ENCODE results near the gene PPP1R37. TPM values are rescaled to one million over a fixed set of nuclear protein-coding genes. Genes with fewer than 3 reads are reported as not detected.

Gene PPP1R37
- total and polyA plus RNA-seq, 2 of the 8 experiments (the other 6 are each of a cell fraction or from before 2014, with no cell fraction given), result 14.6 to 25.7 TPM

- H3K9me3 ChIP-seq (ENCODE audit: insufficient read depth in 2 of 2, low read depth in 1 of 2, low read length in 1 of 2), result no peaks in the 10 kb centered on the region
- H3K9ac ChIP-seq (replicated peaks in 1 of 4; ENCODE audit: extremely low read depth in 1 of 4, low read depth in 3 of 4, low read length in 3 of 4), result no peak overlapping the region
- H2BK120ac ChIP-seq (replicated peaks; ENCODE audit: low read depth, low read length), result no peak overlapping the region
- no peak overlapping the region for H4K8ac ChIP-seq (ENCODE audit: extremely low read depth, insufficient read depth, low read length)
- peak overlapping the region; percentile 32; the same call in 1 of the 2 replicates for H2BK5ac ChIP-seq (ENCODE audit: low read depth, low read length)
- peaks cover 4 to 20% (median 12%) of the 10 kb centered on the region in 4 experiments for H3K4me1 ChIP-seq (replicated peaks in 1 of 4; ENCODE audit: control insufficient read depth in 3 of 4, insufficient read depth in 4 of 4, low read length in 3 of 4)
- no peak overlapping the region for H4K5ac ChIP-seq (ENCODE audit: insufficient read length, low read depth, low read length)
- H4K20me1 ChIP-seq (replicated peaks in 1 of 2; ENCODE audit: control insufficient read depth in 1 of 2, insufficient read depth in 2 of 2, low read length in 2 of 2), result peaks cover 2 to 3% of the 10 kb centered on the region in 2 experiments
- H3K79me1 ChIP-seq (ENCODE audit: low read depth, low read length), result peaks cover 12% of the 10 kb centered on the region
- 0 out of 2 replicates have a peak overlapping the region, but pooled peaks have one; percentile 65 for H2AK5ac ChIP-seq (ENCODE audit: low read depth, low read length)
- H4K91ac ChIP-seq (replicated peaks; ENCODE audit: insufficient read length, low read length), result no peak overlapping the region
- no peak for DNase-seq (ENCODE audit: low read depth in 1 of 2, low spot score in 2 of 2)
- CTCF ChIA-PET (ENCODE audit: partially characterized antibody), result no interaction called here
- H2AFZ ChIP-seq (ENCODE audit: low read length), result no peak overlapping the region
- H3K4ac ChIP-seq (replicated peaks; ENCODE audit: insufficient read length, low read depth, low read length), result no peak overlapping the region
- no peak overlapping the region for H3K4me3 ChIP-seq (ENCODE audit: extremely low read depth in 1 of 4, insufficient read depth in 2 of 4, low read depth in 3 of 4, low read length in 4 of 4)
- WGBS, 2 experiments (ENCODE audit: extremely low coverage in 1 of 2, insufficient coverage in 1 of 2, insufficient read length in 1 of 2, insufficient replicate concordance in 2 of 2, low coverage in 1 of 2, low lambda C conversion rate in 2 of 2, missing lambda C conversion rate in 1 of 2), result 95% methylated on average over 5 of the region's 5 CpGs; no CpG with 5 or more reads in 1 of the 2 experiments
- peaks cover 11% of the 10 kb centered on the region for H3K23me2 ChIP-seq (ENCODE audit: low read depth, low read length)
- H2BK15ac ChIP-seq (ENCODE audit: low read length), result peak overlapping the region; percentile 25; the same call in 1 of the 2 replicates
- no peak for TF ChIP-seq RFX5 (IDR thresholded peaks at IDR 0.05; ENCODE audit: borderline replicate concordance, low read depth, low read length)
- TF ChIP-seq CREB1 (IDR thresholded peaks at IDR 0.05), result no peak
- TF ChIP-seq SIN3A (conservative IDR thresholded peaks at IDR 0.05 in 1 of 2, IDR thresholded peaks at IDR 0.05 in 1 of 2; ENCODE audit: low read depth in 1 of 2, low read length in 2 of 2), result no peak
- no peak for TF ChIP-seq TEAD4 (IDR thresholded peaks at IDR 0.05; ENCODE audit: low read depth, low read length)
- no peak for TF ChIP-seq KDM5A (IDR thresholded peaks at IDR 0.05; ENCODE audit: low read length)
- TF ChIP-seq JUN (IDR thresholded peaks at IDR 0.05; ENCODE audit: low read depth, low read length), result no peak
- H2BK12ac ChIP-seq (ENCODE audit: low read depth, low read length), result 0 out of 2 replicates have a peak overlapping the region, but pooled peaks have one; percentile 55
- H3K56ac ChIP-seq (replicated peaks; ENCODE audit: insufficient read length, low read depth, low read length), result no peak overlapping the region
- H3K27ac ChIP-seq (ENCODE audit: low read depth, low read length), result peak overlapping the region; percentile 31; the same call in 1 of the 2 replicates
- no peak overlapping the region for H3K4me2 ChIP-seq (ENCODE audit: insufficient read depth in 1 of 2, low read depth in 2 of 2, low read length in 2 of 2)
- POLR2A ChIA-PET (ENCODE audit: partially characterized antibody), result interaction anchor here (2.9 to 8.5 kb wide), 2 partner anchors 9 to 10 kb away, joined by 12 to 230 read pairs; partner anchors contain the start of gene PPP1R37
- no peak overlapping the region for H3K14ac ChIP-seq (ENCODE audit: insufficient read length)
- FAIRE-seq, result no peak
- no peak overlapping the region for H2BK20ac ChIP-seq (ENCODE audit: low read length)
- H3K27me3 ChIP-seq (replicated peaks in 1 of 4; ENCODE audit: control insufficient read depth in 3 of 4, extremely low read depth in 1 of 4, insufficient read depth in 3 of 4, low read length in 3 of 4), result no peaks in the 10 kb centered on the region
- H3K36me3 ChIP-seq (ENCODE audit: control insufficient read depth in 2 of 4, insufficient read depth in 4 of 4, low read length in 3 of 4), result peaks cover 0 to 24% (median 4%) of the 10 kb centered on the region in 4 experiments; a peak in 5 of 8 replicates
- no peak overlapping the region for H3K23ac ChIP-seq (ENCODE audit: insufficient read length)
- H3K18ac ChIP-seq (ENCODE audit: extremely low read depth, low read length), result no peak overlapping the region; the same call in 1 of the 2 replicates
- peaks cover 5 to 46% of the 10 kb centered on the region in 2 experiments for H3K79me2 ChIP-seq (ENCODE audit: control insufficient read depth in 1 of 2, insufficient read depth in 2 of 2, low read length in 2 of 2)
Measured at GRCh38 chr19:45082170-45082569, 10.8 kb upstream of the PPP1R37 start.
